Endothelial cell (in vitro differentiated cells): ENCODE results near the gene TTC27. TPM values are rescaled to one million over a fixed set of nuclear protein-coding genes. Genes with fewer than 3 reads are reported as not detected.

Experiments
- DNase-seq: peaks from one replicate; pipeline ENCODE4 v3.0.0; 2021; ENCODE audit warnings: low spot score
- H3K27ac Mint-ChIP-seq: one replicate; pipeline ENCODE4 v1.8.0; 2021; ENCODE audit warnings: mixed read lengths, inconsistent platforms; ENCODE audit not compliant: unreplicated experiment
- H3K27me3 Mint-ChIP-seq: one replicate; pipeline ENCODE4 v1.8.0; 2021; ENCODE audit warnings: mild to moderate bottlenecking, moderate library complexity, mixed read lengths, inconsistent platforms; ENCODE audit not compliant: unreplicated experiment
- H3K36me3 Mint-ChIP-seq: one replicate; pipeline ENCODE4 v1.8.0; 2021; ENCODE audit warnings: mild to moderate bottlenecking, low read depth, mixed read lengths, inconsistent platforms; ENCODE audit not compliant: unreplicated experiment
- H3K4me1 Mint-ChIP-seq: one replicate; pipeline ENCODE4 v1.8.0; 2021; ENCODE audit warnings: mild to moderate bottlenecking, mixed read lengths, inconsistent platforms; ENCODE audit not compliant: unreplicated experiment
- H3K4me3 Mint-ChIP-seq: one replicate; pipeline ENCODE4 v1.8.0; 2021; ENCODE audit warnings: mild to moderate bottlenecking, mixed read lengths, inconsistent platforms; ENCODE audit not compliant: unreplicated experiment
- H3K9me3 Mint-ChIP-seq: one replicate; pipeline ENCODE4 v1.8.0; 2021; ENCODE audit warnings: mixed read lengths, inconsistent platforms; ENCODE audit not compliant: unreplicated experiment
- CTCF ChIP-seq: fragments of 200-600 bp; sonication (generic); IDR thresholded peaks from one replicate; pipeline ENCODE4 v1.5.0; 2021; ENCODE audit warnings: antibody characterized with exemption; ENCODE audit not compliant: unreplicated experiment
- total RNA-seq: library from RNA; stranded (reverse); fragmentation: NEBNext Ultra II Directional; extraction: Animal tissue kit (Norgen Biotek cat#: 25700); gene quantifications from one replicate; pipeline ENCODE4 v1.2.1, GENCODE V29; 2021; ENCODE audit not compliant: unreplicated experiment

Gene TTC27
- total RNA-seq, 1 donor from 2014 or later = 12.7 TPM

GRCh38 chr2:32849456-32850194 lies 221.8 kb downstream of the TTC27 start:
- H3K36me3 Mint-ChIP-seq = peaks cover 4% of the 10 kb centered on the region
- H3K9me3 Mint-ChIP-seq = no peaks in the 10 kb centered on the region
- no peak for DNase-seq
- no peak for TF ChIP-seq CTCF
- no peak overlapping the region for H3K4me3 Mint-ChIP-seq
- H3K4me1 Mint-ChIP-seq = peaks cover 3% of the 10 kb centered on the region
- no peak overlapping the region for H3K27ac Mint-ChIP-seq
- H3K27me3 Mint-ChIP-seq = peaks cover 4% of the 10 kb centered on the region

GRCh38 chr2:32851777-32852439 lies 224.1 kb downstream of the TTC27 start:
- TF ChIP-seq CTCF = no peak
- DNase-seq = no peak
- H3K4me3 Mint-ChIP-seq = no peak overlapping the region
- H3K27ac Mint-ChIP-seq = no peak overlapping the region
- H3K9me3 Mint-ChIP-seq = no peaks in the 10 kb centered on the region
- peaks cover 3% of the 10 kb centered on the region for H3K4me1 Mint-ChIP-seq
- H3K27me3 Mint-ChIP-seq = peaks cover 7% of the 10 kb centered on the region
- H3K36me3 Mint-ChIP-seq = no peaks in the 10 kb centered on the region

- Mint-ChIP-seq H3K36me3 (no peaks in the 10 kb centered on the region), H3K4me3 (no peak overlapping the region), H3K27me3 (peaks cover 7% of the 10 kb centered on the region), H3K9me3 (no peaks in the 10 kb centered on the region), H3K27ac (no peak overlapping the region), H3K4me1 (peaks cover 6% of the 10 kb centered on the region)
- TF ChIP-seq CTCF = no peak
- no peak for DNase-seq
Observed at GRCh38 chr2:32852856-32853255, 225.0 kb downstream of the TTC27 start.

GRCh38 chr2:32856891-32857290 lies 229.0 kb downstream of the TTC27 start:
- no peak overlapping the region for H3K4me3 Mint-ChIP-seq
- no peak for TF ChIP-seq CTCF
- H3K36me3 Mint-ChIP-seq = no peaks in the 10 kb centered on the region

GRCh38 chr2:32858713-32859112 lies 230.9 kb downstream of the TTC27 start:
- peaks cover 7% of the 10 kb centered on the region for H3K27me3 Mint-ChIP-seq
- no peaks in the 10 kb centered on the region for H3K36me3 Mint-ChIP-seq
- H3K27ac Mint-ChIP-seq = no peak overlapping the region
- TF ChIP-seq CTCF = no peak
- H3K4me1 Mint-ChIP-seq = peaks cover 9% of the 10 kb centered on the region
- no peak for DNase-seq
- H3K9me3 Mint-ChIP-seq = no peaks in the 10 kb centered on the region
- H3K4me3 Mint-ChIP-seq = no peak overlapping the region

More at GRCh38 chr2:32856891-32857290, 229.0 kb downstream of the TTC27 start:
- Mint-ChIP-seq H3K27me3 (peaks cover 7% of the 10 kb centered on the region), H3K9me3 (no peaks in the 10 kb centered on the region), H3K27ac (no peak overlapping the region), H3K4me1 (peaks cover 9% of the 10 kb centered on the region)
- DNase-seq = no peak
